T-helper 22 cell (primary cell): ENCODE results near the gene SYNE1.
A peak's percentile ranks its signal among the peaks of the same experiment; 100 is the strongest.

Experiments used
- DNase-seq: peaks from one replicate; pipeline ENCODE4 v3.0.0-alpha.2; 2020; ENCODE audit warnings: low read depth

The SYNE1 gene

DNA sequence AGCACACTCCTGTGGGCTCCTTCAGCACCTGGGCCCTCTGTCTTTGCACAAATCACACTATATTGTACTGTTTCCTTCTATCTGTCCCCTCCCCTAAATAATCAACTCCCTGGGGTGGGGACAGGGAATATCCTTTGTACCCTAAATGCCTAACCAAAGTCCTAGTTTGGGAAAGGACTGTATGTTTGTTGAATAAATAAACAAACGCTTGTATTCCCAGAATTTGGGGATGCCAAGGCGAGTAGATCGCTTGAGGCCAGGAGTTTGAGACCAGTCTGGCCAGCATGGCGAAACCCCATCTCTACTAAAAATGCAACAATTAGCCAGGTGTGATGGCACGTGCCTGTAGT lies 322.7 kb downstream of the SYNE1 start:
- no peak for DNase-seq

DNA sequence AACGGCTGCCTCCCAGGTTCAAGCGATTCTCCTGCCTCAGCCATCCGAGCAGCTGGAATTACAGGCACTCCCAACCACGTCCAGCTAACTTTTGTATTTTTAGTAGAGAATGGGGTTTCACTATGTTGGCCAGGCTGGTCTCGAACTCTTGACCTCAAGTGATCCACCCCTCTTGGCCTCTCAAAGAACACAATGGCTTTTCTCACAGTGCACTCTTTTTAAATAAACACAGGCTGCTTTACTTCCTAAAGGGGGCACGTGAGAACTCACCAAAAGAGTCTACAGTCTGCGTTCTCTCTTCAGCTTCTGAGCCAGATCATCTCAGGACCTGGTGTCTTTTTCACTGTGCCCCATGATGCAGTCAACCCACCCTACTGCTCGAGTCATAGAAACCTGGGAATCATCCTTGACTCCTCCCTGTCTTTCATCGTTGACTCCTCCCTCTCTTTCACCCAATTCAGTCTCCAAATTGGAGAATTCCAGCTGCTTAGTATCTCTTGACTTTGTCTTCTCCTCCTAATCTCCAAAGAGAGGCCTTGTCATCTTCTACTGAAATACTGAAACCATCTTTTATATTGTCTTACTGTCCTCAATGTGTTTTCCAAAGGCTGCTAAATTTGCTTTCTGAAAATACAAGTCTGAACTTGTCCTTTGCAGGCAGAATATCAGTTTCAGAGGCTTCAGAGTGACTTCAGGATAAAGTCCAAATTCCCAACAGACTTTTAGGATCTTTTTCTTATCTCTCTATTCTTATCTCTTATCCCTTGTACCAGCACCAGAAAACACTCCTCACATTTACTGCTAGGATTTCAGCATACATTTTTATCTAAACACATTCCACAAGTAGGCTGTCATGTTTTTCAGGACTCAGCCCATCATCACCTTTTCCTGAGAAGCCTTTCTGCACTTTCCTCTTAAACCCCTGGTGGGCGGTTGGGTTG lies 323.4 kb downstream of the SYNE1 start:
- DNase-seq: no peak

DNA sequence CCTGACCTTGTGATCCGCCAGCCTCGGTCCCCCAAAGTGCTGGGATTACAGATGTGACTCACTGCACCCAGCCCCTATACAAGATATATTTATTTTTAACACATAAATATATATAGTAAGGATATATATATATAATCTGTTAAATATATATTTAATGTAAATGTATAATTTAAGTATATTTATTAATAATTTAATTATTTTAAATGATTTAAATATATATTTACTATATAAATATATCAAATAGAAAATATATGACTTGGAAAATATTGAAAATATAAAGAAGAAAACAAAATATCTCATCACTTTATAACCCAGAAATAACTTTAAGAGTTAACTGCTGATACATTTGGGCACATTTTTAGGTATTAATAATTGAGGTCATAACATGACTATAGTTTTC lies 324.7 kb downstream of the SYNE1 start:
- DNase-seq: no peak

DNA sequence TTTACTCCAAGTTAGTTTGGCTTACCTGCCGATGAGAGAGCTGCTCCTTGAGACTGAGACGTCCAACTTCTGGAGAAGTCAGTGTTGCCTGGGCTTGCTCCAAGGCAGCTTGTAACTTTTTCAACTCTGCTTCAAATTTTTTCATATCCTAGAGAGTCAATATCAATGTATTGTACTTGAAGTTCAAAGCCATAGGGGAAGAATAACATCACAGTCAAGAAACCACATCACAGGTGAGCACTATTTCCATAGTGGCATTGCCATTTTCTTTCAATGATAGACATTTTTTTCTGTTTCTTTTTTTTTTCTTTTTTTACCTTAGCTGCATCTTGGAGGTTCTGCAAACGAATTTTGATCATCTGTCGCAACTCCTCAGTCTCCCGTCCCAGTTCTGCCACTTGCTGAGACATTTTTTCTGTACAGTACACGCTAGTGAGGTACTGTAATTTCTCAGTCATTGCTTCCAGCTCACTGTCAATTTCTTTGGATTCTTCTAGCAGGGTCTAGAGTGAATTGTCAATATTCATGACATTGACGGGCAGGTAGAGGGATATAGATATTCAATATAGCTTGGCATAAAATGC lies 326.7 kb downstream of the SYNE1 start:
- DNase-seq: no peak

DNA sequence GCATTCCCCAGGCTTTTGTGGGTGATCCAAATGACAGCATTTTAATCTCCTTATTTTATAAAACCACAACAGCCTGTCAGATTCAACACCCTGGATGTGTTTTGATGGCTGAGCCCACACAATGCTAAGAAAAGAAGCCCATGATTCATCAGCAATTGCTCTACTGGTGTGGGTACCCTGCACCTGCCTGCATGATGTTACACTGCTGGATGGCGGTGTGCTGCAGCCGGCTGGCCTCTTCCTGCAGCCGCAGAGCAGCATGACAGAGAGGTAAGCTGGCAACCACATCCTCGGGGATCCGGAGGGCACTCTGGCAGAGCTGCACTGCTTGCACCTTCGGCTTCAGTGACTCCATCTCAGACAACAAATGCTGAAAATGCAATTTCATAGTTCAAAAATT lies 327.5 kb downstream of the SYNE1 start:
- peak; percentile 69 for DNase-seq

DNA sequence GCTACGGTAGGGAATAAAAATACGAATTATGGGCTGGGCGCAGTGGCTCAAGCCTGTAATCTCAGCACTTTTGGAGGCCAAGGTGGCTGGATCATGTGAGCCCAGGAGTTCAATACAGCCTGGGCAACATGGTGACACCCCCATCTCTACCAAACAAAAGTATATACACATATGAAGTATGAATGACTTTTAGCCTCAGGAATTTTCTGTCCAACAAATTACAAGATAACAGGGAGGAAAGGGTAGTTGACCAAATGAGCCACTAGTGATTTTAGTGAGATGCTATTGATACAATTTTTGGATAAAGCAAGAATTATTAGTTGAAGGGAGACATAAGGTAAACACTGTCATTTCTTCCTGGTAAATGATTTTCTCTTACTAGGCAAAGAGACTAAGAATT lies 328.2 kb downstream of the SYNE1 start:
- DNase-seq: no peak

DNA sequence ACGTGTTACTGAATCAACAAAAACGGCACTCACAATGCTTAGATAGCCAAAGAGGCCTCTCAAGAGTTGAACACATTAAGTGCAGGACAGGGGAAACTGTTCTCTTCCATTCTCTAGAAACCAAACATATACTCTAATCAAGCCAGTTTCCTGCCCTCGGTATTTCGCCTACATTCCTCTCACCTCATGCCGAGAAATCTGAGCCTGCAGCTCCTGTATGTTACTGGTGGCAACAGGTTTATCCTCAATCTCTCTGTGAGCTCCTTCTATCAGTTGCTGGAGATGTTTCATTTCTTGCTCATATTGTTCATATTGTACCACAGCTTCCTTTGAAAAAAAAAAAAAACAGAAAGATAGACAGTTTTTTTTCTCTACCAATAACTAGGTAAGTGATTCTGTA lies 328.9 kb downstream of the SYNE1 start:
- DNase-seq: no peak

DNA sequence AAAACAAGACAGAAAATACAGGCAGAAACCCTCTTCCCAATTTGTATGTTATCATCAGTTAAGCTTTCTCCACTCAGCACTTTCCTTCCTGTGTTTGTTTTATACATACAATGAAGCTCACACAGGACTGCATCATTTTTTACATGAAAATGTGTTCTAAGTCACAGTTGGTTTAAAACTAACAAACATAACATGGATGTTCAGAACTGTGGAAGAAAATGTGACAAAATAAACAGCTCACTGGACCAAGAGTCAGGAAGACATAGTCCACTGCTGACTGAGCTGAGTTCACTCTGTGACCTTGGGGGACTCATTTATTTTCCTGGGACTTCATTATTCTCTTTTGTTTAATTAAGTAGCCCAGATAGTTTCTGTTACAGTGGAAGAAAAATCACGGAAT lies 331.5 kb downstream of the SYNE1 start:
- DNase-seq: no peak

DNA sequence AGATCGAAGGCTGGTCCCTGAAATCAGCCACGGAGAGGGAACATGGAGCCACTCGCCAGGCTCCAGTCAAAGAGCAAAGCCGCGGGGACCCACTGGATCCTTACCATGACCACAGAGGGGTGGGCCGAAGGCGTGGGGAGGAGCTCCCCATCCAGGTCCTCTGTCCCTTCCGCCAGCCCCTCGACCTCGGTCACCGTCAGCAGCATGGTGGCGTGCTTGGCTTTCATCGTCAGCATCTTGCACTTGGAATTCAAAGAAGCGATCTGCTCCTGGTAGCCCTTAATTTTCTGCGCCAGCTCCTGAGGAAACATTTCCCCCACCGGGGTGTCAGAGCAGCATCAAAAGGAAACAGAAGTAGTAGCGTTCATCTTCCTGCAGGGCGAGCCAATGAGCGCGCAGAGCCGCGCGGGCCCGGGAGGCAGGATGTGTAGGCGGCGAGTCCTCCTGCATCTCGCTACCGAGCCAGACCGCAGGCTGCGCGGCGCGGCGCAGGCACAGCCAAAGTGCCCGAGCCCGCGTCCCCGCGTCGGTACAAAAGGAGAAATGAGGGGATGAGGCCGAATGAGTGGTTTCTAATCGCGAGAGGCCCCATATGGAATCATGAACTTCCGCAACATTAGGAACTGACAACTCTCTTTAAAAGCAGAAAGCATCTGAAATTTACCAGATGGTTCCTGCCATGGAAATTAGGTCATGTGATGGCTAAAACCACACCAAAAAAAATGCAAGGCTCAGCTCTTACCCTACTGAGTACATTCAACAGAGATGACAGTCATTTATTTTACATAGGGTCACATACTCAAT lies 335.2 kb downstream of the SYNE1 start:
- peak; percentile 76 for DNase-seq

DNA sequence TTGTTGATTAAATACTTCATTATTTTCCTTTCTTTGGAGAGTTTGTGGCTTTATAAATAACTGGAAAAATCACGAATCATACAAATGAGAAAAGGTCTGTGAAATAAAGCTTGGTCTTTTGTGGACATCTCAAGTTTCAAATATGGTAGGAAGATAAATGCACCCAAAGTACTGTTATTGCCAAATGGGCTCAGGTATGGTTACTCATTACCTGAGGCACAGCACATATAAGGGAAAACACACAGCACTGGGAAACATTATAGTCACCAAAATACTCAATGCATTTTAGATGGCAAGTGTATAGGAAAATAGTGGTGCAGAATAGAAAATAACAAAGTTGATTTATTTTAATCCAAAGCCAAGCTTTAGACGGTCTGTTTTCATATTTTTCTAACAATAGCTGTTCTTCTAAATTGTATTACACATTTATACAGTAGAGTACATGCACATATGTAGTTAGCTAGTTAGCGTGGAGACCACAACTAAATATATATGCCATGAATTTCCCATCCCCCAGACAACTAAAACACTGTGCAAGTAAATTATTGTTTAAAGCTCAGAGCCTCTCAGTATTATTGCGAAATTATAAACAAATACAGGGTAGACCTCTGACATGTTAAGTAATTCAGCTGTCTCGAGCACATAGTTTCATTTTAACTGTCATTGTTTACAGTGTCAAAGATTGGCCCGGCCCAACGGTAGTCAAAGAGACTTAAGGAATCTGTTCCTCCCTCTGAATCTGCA lies 336.0 kb downstream of the SYNE1 start:
- DNase-seq: no peak

DNA sequence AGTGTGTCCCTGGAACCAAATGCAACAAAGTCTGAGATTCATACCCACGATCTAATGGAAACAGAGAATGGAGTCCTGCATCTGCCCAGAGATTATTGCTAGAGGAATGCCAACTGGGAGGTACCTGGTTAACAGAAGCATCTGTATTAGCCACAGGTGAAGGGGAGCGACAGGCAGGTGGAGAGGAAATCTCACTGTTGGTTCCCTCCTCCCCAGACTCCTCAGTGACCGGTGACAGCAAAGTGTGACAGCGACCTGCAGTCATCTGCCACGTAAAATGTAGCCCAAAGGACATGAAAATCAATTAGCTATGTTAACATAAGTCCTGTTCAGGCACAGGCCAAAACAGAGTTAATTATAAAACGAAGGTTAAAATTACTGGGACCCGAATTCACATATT lies 336.6 kb downstream of the SYNE1 start:
- no peak for DNase-seq

DNA sequence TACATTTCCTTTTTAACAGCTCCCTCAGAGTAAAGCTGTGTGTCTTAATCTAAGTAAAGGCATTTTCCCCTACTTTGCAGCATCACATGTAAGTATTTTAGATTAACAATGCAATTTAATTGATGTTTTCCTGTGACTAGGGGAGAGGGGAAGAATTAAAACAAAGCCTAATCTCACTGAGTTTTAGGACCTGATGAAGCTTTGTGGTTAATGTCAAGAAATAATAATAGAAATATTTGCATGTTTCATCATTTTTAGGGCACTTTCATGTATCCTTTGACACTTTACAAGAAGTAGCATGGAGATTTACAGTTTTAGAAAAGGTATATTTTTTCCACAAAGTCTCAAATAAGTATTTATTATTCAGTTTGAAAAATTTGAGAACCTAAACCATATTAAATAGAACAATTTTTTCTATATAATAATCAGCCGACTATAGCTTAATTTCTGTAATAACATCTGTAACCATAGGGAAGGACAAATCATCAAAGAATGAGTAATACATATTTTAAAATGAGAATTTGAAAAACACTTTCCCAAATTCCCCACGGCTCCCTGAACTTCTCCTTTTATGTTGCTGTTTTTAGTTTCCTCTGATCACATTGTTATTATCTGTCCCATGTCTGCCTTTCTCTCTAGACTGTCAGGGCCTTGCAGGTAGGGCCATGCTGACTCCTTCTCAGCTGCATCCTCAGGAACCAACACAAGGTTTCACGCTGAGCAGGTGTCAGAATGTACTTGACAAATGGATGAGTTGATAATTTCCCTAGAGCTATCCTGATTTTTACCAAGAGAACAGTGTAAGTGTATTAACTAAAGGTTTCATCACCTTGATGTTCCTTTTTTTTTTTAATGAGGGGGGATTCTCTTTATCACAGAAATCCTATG lies 338.1 kb downstream of the SYNE1 start:
- no peak for DNase-seq

DNA sequence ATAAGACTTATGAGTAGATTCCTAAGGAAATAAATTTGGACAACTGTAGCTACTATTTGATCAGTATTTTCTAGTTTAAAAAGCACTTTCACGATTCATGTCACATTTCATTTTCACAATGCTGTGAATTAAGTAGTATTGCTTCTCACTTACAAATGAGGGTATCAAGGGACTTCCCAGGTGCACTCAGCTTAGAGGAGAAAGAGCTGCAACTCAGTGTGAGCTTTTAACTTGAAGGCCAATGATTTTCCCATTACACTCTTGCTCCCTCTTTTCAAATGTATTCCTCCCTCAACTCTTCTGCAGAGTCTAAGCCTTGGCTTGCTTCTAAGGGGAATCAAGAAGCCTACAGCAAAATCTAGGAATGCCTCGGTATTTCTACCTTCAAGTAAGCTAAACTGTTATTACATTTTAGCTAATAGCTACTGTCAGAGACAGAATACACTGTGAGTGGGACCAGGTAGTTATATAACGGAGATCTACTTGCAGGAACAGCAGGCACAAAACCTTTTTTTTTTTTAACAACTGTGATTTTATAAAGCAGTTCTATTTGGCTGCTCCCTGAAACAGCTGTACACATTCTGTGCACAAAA lies 339.0 kb downstream of the SYNE1 start:
- no peak for DNase-seq

DNA sequence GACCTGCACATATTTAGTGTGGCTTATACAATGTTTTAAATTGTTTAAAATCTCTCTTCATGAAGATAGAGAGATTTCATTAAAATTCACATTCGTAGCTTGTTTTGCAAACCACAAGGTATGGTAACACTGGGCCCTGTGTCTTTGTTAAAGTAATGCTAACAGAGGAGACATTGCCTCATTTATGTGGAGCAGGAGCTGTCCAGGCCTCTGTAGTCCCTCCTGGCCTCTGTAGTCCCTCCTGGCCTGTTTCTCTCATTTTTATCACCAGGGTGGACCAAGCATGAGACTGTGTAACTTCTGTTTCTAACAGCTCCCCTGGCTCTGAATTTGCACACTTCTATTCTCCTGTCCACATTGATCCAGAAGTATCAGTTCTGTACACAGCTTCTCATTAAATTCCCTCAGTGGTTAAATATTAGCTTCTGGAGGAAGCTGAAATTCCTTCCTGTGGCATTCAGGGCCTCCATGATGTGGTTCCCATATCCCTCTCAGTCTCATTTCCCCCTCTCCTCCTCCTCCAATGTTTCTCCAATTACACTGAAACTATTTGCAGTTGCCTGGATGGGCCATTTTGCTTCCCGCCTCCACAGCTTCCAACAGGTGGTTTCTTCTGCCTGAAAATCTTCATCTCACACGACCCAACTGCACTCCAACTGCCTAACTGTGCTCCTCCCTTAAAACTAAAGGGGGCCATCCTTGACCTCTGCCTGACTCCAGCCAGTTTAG lies 340.4 kb downstream of the SYNE1 start:
- DNase-seq: no peak

DNA sequence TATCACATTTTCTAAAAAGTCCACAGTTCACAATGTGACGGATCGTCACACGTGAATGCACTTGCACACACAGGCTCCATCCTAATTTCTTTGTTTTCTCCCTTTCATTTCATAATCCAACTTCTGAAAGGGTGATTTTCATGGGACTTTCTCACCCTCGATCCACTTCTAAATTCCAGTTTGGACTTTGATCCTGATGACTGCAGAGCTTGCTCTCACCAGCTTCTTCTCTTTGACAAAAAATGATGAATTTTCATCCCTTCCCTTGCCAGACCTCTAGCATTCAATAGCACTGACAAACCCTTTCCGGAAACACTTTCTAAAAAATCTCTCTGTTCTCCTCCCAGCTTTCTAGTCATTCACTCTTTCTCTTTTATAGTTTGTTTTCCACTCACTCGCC lies 341.2 kb downstream of the SYNE1 start:
- DNase-seq: no peak

DNA sequence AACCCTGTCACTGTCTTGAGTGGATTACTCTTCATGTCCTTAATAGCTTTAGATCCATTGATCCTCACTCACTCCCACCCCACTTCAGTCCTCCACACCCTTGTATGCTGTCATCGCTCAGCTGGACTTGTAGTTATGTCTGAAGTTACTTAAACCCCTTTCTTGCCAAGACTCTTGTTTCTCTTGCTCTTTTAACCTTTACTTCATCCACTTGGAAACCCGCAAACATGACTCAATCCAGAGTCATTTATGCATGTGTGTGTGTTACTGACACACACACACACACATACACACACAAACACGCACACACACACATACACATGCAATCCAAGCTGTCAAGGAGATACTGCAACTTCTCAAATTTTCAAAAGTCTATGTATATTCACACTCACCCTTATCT lies 341.8 kb downstream of the SYNE1 start:
- no peak for DNase-seq

DNA sequence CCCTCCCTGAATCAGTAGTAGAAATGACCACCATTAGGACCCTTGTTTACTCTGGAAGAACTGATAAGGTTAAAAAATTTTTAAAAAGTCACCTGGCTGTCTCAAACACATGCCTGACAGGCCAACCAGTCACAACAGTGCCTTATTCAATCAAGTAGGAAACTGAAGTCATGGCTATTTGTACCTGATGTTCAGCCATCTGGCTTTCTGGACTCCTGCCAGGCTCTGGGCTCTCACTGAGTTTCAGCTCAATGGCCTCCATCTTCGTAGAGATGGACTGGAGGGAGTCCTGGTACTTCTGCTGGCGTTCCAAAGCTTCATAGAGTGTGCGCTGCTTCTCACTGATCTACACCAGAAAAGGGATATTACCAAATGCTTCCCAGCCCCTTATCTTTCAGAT lies 343.8 kb downstream of the SYNE1 start:
- DNase-seq: no peak

DNA sequence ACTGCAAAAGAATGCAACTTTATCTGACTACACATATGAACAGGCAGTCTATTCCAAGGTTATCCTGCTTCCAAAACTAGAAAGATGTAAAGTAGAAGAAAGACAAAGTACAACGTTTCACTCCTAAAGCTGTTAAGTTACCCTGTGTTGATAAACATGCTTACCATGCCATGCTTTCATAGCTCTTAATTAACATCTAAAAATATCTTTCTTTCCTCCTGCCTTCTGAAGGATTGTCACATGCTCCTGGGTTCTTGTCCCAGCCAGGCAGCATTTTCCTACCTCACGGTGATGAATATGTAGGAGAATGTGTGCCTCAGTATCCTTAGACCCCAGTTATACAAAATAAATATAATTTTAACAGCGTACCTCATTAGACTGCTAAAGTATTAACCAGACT lies 344.6 kb downstream of the SYNE1 start:
- no peak for DNase-seq

DNA sequence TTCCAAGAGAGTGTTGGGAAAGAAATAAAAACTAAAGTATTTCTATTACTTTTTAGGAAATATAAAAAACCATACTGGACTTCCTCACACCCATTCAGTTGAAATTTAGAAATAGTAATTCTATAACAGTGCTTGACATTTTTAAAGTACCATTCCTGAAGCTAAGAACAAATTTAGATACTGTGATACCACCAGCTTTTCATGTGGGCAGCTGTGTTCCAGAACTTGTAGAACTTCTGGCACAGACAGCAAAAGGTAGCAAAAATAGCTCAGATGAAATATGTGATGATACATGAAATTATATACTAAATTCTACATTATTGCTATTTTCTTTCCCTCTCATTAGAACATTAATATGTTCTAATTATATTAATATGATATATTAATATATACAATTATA lies 346.5 kb downstream of the SYNE1 start:
- DNase-seq: no peak

DNA sequence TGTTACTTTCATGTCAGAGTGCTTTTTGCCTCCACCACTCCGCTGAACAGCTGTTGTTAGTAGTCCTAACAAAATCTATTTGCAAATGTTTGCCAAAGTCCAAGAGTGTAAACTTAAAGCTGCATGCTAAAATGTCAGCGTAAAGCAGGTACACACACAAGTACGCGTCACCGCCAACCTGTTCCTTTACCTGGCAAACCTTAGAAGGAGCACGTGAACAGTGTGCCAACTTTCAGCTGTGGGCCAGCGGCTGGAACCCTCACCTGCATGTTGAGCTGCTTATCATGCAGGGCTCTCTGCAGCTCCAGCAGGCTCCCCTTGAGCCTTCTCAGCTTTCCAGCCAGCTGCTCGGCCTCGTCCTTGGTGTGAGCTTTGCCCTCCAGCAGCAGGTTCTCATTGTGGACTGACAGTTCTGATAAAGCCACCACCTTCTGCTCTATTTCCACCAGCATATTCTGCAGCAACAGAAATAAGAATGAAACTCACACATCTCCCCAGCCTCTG lies 359.3 kb downstream of the SYNE1 start:
- no peak for DNase-seq
